Thymus (tissue), 11 donors: ENCODE data around the gene PPIA. TPM values are rescaled to one million over a fixed set of nuclear protein-coding genes. Genes with fewer than 3 reads are reported as not detected.
"Not testable (repeated sequence)": the region's sequence is repeated elsewhere in the genome, so short reads cannot be mapped to it uniquely, and the experiment has no call there.

ENCODE experiments used
- DNase-seq, 9 donors: peaks; one replicate each; pipeline ENCODE4 v3.0.0-alpha.2; 2013; ENCODE audit warnings: low spot score in 9 of 9, low read depth in 6 of 9, missing footprints in 1 of 9
- H3K27ac ChIP-seq, 2 donors: one replicate each; pipeline ENCODE4 v1.5.1; 2013; ENCODE audit warnings: control low read depth in 1 of 2, low read depth in 1 of 2, low read length in 1 of 2, mild to moderate bottlenecking in 1 of 2, moderate library complexity in 1 of 2
- H3K27me3 ChIP-seq, 2 donors: one replicate each; pipeline ENCODE4 v1.5.1; 2013; ENCODE audit warnings: low read length in 1 of 2; ENCODE audit not compliant: control insufficient read depth in 2 of 2, insufficient read depth in 1 of 2
- H3K36me3 ChIP-seq, 2 donors: one replicate each; pipeline ENCODE4 v1.5.1; 2013; ENCODE audit warnings: low read length in 1 of 2, mild to moderate bottlenecking in 1 of 2, moderate library complexity in 1 of 2; ENCODE audit not compliant: control insufficient read depth in 2 of 2, insufficient read depth in 2 of 2
- H3K4me1 ChIP-seq, 2 donors: one replicate each; pipeline ENCODE4 v1.5.1; 2013; ENCODE audit warnings: low read length in 2 of 2; ENCODE audit not compliant: control insufficient read depth in 2 of 2, insufficient read depth in 2 of 2
- H3K4me3 ChIP-seq, 2 donors: one replicate each; pipeline ENCODE4 v1.5.1; 2013; ENCODE audit warnings: low read length in 2 of 2, control low read depth in 1 of 2, mild to moderate bottlenecking in 1 of 2
- H3K9me3 ChIP-seq, 2 donors: one replicate each; pipeline ENCODE4 v1.5.1; 2013; ENCODE audit warnings: low read length in 1 of 2, mild to moderate bottlenecking in 1 of 2; ENCODE audit not compliant: control insufficient read depth in 2 of 2, insufficient read depth in 1 of 2
- WGBS: extraction: QIAGEN DNeasy Blood & Tissue Kit; methylation state at CpG from one replicate; pipeline ENCODE4 v1.1.7; 2013; 5-methylcytosine and 5-hydroxymethylcytosine counted together
- polyA plus RNA-seq: library from polyadenylated mRNA; stranded (reverse); fragments of 200-250 nt; gene quantifications from one replicate; pipeline ENCODE4 v1.2.3, GENCODE V29; 2013
- total RNA-seq: library from RNA; stranded (reverse); fragments of 120-200 nt; gene quantifications from one replicate; pipeline ENCODE4 v1.2.4, GENCODE V29; 2013
- donor health status: healthy.

PPIA gene
- total and polyA plus RNA-seq, 2 donors: 2,685 to 3,565 TPM

- H3K27me3 ChIP-seq: no peaks in the 10 kb centered on the region
- H3K4me1 ChIP-seq: peaks cover 3 to 14% of the 10 kb centered on the region in 2 donors
- H3K9me3 ChIP-seq: no peaks in the 10 kb centered on the region
- no peak overlapping the region for H3K4me3 ChIP-seq
- H3K36me3 ChIP-seq: peaks cover 38 to 70% of the 10 kb centered on the region in 2 donors
- 98% methylated on average over 5 of the region's 5 CpGs for WGBS
- H3K27ac ChIP-seq: no peak overlapping the region
- DNase-seq: no peak
Measured at GRCh38 chr7:44801890-44802289, 5.4 kb downstream of the PPIA start.

- WGBS: over 99% methylated on average over 5 of the region's 5 CpGs
- peaks cover 38 to 69% of the 10 kb centered on the region in 2 donors for H3K36me3 ChIP-seq
- no peaks in the 10 kb centered on the region for H3K27me3 ChIP-seq
Measured at GRCh38 chr7:44802418-44803025, 6.0 kb downstream of the PPIA start.

GRCh38 chr7:44803828-44804519, 7.5 kb downstream of the PPIA start:
- WGBS: 98% methylated on average over 10 of the region's 10 CpGs
- H3K27ac ChIP-seq, DNase-seq, H3K4me1 ChIP-seq, H3K9me3 ChIP-seq, H3K27me3 ChIP-seq, H3K4me3 ChIP-seq: not testable (repeated sequence)
- H3K36me3 ChIP-seq: peaks cover 38 to 58% of the 10 kb centered on the region in 2 donors

More at GRCh38 chr7:44802418-44803025, 6.0 kb downstream of the PPIA start:
- Histone ChIP-seq H3K27ac (no peak overlapping the region), H3K4me1 (peaks cover 3 to 14% of the 10 kb centered on the region in 2 donors), H3K4me3 (no peak overlapping the region), H3K9me3 (no peaks in the 10 kb centered on the region)
- no peak for DNase-seq

- Histone ChIP-seq H3K36me3 (peaks cover 34 to 39% of the 10 kb centered on the region in 2 donors), H3K4me3 (no peak overlapping the region), H3K27me3 (no peaks in the 10 kb centered on the region), H3K27ac (no peak overlapping the region), H3K4me1 (no peaks in the 10 kb centered on the region), H3K9me3 (no peaks in the 10 kb centered on the region)
- WGBS: 96% methylated on average over 5 of the region's 5 CpGs
- DNase-seq: no peak
Measured at GRCh38 chr7:44805950-44806349, 9.5 kb downstream of the PPIA start.

- H3K4me1 ChIP-seq: no peaks in the 10 kb centered on the region
- no peaks in the 10 kb centered on the region for H3K9me3 ChIP-seq
- 98% methylated on average over 4 of the region's 4 CpGs for WGBS
- no peak for DNase-seq
- no peaks in the 10 kb centered on the region for H3K27me3 ChIP-seq
- H3K27ac ChIP-seq: no peak overlapping the region
- peaks cover 11 to 12% of the 10 kb centered on the region in 2 donors for H3K36me3 ChIP-seq
- H3K4me3 ChIP-seq: no peak overlapping the region
Measured at GRCh38 chr7:44808914-44809393, 12.5 kb downstream of the PPIA start.

GRCh38 chr7:44811093-44811492, 14.6 kb downstream of the PPIA start:
- H3K9me3 ChIP-seq: no peaks in the 10 kb centered on the region
- H3K4me1 ChIP-seq: no peaks in the 10 kb centered on the region
- H3K36me3 ChIP-seq: no peaks in the 10 kb centered on the region
- DNase-seq: no peak
- H3K27ac ChIP-seq: no peak overlapping the region
- no peaks in the 10 kb centered on the region for H3K27me3 ChIP-seq
- H3K4me3 ChIP-seq: no peak overlapping the region

GRCh38 chr7:44811571-44811970, 15.1 kb downstream of the PPIA start:
- WGBS: 98% methylated on average over 6 of the region's 6 CpGs
- DNase-seq: no peak
- Histone ChIP-seq H3K27ac (no peak overlapping the region), H3K4me1 (no peaks in the 10 kb centered on the region), H3K27me3 (no peaks in the 10 kb centered on the region), H3K36me3 (no peaks in the 10 kb centered on the region), H3K4me3 (no peak overlapping the region), H3K9me3 (no peaks in the 10 kb centered on the region)

GRCh38 chr7:44814919-44815318, 18.4 kb downstream of the PPIA start:
- no peaks in the 10 kb centered on the region for H3K27me3 ChIP-seq
- DNase-seq: no peak
- no peaks in the 10 kb centered on the region for H3K9me3 ChIP-seq
- no peaks in the 10 kb centered on the region for H3K4me1 ChIP-seq
- 98% methylated on average over 2 of the region's 2 CpGs for WGBS
- H3K27ac ChIP-seq: no peak overlapping the region
- H3K36me3 ChIP-seq: no peaks in the 10 kb centered on the region
- H3K4me3 ChIP-seq: no peak overlapping the region

- no peak overlapping the region for H3K4me3 ChIP-seq
- no peaks in the 10 kb centered on the region for H3K9me3 ChIP-seq
- H3K4me1 ChIP-seq: no peaks in the 10 kb centered on the region
- H3K27ac ChIP-seq: no peak overlapping the region
- no peaks in the 10 kb centered on the region for H3K27me3 ChIP-seq
- DNase-seq: no peak
- peaks cover 1 to 4% of the 10 kb centered on the region in 2 donors for H3K36me3 ChIP-seq
- 94% methylated on average over 2 of the region's 2 CpGs for WGBS
Measured at GRCh38 chr7:44819292-44819691, 22.8 kb downstream of the PPIA start.
